ENCODE measurements around the gene ABCA10. TPM values are rescaled to one million over a fixed set of nuclear protein-coding genes. Genes with fewer than 3 reads are reported as not detected.
"Not testable (repeated sequence)": the region's sequence is repeated elsewhere in the genome, so short reads cannot be mapped to it uniquely, and the experiment has no call there.

Gene ABCA10
- polyA plus RNA-seq, 10 donors, result 2.7 to 32.8 (median 9.6) TPM

DNA sequence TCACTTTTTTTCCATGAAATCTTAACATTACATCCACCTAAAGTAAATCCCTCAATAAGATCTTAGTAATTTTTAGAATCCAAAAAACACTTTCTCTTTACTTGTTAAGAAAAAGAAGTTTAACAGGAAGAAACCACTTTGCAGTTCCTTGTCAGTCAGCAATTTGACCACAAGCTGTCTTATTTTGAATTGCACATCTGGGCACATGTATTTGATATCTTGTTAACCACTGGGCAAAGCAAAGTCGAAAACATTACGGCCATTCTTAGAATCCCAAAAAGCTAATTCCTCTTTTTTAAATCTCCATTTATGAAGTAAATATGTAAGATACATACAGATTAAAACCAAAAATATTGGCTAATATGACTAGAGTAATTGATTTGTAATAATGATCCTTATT, 1.1 kb downstream of the ABCA10 start:
- DNase-seq, result peak in 1 of 3 donors; percentile 53

DNA sequence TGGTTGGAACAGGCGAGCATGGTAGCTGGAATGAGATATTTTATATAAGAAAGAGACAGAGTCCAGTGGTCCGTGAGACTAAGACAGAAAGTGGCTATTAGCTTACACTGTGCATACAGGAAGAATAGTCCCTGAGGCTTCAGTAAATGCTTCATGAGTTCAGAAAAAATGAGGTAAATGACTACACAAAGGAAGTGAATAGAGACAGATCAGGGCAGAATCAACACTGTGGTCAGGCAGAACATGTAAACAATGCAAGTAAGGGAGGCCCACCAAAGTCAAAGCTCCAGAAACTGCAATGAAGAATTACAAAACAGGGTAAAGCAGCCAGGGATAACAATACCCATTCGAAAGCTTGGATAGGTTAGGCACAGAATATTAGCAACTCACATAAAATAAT, 4.8 kb downstream of the ABCA10 start:
- DNase-seq, result no peak

DNA sequence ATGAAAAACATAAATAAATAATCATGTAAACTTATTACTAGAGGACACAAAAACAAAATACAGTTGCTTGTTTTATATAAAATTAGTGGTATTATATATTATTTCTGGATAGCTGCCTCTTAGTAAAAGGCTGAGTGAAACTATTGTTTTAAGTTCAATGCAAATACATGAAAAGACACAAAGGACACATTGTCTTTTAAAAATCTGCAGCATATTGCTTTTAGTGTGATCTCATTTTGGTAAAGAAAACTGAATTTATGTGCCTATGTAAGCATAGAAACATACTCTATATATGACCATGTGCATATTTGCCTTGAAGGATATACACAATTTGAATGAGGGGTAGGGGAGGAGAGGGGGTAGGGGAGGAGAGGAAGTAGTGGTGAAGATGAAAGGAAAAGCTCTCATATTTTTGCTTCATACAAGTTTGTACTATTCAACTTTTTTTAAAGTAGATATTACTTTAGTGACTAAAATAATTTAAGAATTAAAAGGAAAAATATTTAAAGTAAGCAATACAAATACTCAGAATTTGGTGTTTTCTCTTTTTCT, 5.8 kb downstream of the ABCA10 start:
- DNase-seq, result no peak

DNA sequence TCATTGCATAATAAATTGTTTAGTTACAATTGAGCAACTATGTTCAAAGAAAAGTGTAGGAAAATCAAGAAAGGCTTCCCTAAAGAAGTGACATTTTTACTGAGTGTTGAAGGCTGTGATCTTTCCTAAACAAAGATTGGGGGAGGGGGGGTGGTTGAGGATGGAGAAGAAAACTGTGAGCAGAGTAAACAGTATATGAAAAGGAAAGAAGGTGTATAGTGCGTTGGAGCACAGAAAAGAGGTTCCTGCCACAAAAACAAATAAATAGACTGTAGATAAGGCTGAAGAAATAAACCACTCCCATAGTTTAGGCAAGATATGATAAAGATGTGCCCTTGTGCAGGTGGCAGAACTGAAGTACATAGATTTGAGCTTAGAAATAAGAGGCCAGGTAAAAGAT, 8.5 kb downstream of the ABCA10 start:
- no peak for DNase-seq

DNA sequence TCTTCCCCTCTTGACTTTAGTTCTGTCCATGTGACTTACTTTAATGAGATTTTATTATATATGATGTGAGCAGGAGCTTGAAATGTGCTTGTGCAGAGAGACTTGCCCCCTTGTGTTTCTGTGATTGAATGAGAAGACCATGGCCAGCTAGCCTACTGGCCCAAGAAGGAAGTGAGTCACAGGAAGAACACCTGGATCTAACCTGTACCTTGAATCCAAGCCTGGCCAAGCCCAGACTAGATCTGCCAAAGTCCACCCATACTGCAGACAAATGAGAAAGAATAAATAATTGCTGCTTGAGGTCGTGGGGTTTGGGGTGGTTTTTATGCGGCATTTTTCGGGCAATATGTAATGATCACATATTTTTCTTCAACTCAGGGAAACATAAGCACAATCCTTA, 9.6 kb downstream of the ABCA10 start:
- no peak for DNase-seq

DNA sequence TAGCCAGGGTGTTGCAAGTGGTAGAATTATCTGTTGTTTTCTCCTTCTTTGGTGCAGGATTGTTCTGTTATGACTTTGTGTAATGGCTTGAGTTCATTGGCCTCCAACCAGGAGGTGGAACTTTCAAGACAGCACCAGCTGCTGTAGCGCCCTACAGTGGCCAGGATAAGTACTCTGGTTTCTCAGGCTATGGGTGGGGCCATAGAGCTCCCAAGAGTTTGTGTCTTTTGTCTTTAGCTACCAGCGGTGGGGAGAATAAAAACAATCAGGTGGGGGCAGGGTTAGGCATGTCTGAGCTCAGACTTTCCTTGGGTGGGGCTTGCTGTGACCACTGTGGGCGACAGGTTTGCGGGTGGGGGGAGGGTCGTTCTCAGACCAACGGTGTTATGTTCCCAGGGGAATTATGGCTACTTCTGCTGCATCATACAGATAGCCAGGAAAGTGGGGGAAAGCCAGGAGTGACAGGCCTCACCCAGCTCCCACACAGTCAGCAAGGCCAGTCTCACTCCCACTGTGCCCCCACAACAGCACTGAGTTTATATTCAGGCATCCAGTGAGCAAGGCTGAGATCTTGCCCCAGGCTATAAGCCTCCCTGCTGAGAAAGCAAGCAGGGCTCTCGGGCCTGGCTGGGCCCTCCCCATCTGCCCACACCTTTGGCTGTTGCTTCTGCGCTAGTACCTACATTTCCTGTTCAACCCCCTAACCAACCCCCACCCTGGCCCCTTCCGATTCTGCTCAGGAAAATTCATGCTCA, 15.4 kb downstream of the ABCA10 start:
- no peak for DNase-seq

DNA sequence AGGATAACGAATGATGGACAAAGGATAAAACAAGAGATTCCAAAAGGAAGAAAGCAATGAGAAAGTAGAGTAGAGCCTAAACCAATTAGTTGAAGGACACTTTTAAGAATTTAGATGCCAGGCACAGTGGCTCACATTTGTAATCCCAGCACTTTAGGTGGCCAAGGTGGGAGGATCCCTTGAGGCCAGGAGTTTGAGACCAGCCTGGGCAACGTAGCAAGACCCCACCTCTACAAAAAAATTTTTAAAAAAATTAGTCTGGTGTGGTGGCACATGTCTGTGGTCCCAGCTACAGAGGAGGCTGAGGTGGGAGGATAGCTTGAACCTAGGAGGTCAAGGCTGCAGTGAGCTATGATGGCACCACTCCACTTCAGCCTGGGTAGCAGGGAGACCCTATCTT, 20.0 kb downstream of the ABCA10 start:
- no peak for DNase-seq

DNA sequence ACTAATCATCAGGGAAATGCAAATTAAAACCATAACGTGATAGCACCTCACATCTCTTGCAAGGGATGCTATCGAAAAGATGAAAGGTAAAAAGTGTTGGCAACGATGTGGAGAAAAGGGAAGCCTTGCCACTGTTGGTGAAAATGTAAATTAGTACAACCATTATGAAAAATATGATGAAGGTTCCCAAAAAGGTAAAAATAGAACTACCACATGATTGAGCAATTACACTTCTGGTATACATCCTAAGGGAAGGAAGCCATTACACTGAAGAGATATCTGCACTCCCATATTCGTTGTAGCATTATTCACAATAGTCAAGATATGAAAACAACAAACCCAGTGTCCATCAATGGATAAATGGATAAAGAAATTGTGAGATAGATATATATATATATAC, 21.5 kb downstream of the ABCA10 start:
- DNase-seq, result no peak

DNA sequence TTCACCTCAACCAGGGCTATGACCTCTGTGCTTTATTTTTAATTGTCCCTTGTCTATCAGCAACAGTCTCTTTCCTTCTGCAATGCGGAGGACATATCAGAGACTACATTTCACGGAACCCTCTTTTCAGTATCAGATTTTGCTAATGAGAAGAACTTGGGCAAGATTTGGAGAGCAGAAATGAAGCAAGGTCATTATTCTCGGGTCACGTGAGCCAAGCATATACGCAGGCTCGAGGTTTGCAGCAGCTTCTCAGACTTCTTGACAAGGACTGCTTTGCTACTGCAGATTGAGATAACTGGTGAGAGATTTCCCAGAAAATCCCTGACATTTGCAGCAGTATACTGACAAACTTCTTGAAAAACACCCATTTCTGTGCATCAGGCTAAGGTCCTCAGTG, 30.4 kb downstream of the ABCA10 start:
- no peak for DNase-seq

DNA sequence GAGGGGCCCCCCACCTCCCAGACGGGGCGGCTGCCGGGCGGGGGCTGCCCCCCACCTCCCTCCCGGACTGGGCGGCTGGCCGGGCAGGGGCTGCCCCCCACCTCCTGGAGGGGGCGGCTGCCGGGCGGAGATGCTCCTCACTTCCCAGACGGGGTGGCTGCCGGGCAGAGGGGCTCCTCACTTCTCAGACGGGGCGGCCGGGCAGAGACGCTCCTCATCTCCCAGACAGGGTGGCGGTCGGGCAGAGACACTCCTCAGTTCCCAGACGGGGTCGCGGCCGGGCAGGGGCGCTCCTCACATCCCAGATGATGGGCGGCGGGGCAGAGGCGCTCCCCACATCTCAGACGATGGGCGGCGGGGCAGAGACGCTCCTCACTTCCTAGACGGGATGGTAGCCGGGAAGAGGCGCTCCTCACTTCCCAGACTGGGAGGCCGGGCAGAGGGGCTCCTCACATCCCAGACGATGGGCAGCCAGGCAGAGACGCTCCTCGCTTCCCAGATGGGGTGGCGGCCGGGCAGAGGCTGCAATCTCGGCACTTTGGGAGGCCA, 32.4 kb downstream of the ABCA10 start:
- not testable (repeated sequence) for DNase-seq

DNA sequence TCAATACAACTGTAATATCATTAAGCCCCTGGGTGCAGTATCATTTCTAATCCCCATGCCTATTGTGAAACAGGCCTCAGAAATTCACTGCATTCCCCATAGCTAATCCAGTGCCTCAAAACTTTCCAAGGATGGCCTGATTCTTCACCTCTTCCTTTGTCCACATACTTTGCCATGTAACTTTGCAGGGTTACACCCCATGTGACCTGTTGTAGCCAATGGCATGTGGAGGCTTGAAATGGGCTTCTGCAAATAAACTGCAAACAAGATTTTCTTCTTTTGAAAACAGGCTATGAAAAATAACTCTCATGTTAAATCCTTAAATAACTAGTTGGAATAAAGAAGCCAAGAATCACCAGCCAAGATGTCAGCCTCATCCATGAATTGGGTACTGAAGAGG, 35.9 kb downstream of the ABCA10 start:
- no peak for DNase-seq

DNA sequence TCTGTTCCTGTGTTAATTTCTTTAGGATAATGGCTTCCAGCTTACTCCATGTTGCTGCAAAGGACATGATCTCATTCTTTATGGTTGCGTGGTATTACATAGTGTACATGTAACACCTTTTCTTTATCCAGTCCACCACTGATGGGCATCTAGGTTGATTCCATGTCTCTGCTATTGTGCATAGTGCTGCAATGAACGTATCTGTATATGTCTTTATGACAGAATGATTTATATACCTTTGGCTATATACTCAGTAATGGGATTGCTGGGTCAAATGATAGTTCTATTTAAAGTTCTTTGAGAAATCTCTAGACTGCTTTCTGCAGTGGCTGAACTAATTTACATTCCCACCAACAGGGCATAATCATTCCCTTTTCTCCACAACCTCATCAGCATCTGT, 39.8 kb downstream of the ABCA10 start:
- DNase-seq, result no peak

DNA sequence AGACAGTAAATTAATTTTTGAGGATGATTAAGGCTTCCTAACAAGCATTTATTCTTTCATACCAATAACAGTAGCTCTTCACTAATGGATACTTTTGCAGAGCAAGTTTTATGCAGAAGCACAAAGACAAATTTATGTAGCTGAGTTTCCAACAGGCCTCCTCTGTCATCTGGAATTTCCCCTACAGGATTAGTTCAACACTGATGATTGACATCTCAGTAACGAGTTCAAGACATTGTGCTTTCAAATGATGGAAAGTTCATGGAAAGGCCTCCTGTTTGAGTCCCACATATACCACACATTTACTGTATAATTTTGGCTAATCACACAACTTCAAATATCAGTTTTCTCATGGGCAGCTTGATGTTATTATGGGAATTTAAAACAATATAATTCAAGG, 40.6 kb downstream of the ABCA10 start:
- DNase-seq, result no peak

DNA sequence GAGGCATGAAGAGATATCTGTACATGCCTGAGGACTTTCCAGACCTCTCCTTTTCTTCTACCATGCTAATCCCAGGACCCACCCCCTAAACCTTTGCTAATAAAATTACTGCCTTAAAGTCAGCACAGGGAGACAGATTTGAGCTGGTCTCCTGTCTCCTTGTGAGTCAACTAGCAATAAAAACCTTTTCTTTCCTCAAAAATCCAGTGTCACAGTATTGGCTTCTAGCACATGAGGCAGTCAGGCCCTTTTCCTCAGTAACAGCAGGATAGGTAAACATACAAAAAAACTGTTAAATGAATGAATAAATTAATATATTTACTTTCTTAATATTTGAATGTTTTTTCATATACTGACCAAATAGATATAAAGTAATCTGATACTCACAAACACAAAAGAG, 41.3 kb downstream of the ABCA10 start:
- DNase-seq, result no peak

DNA sequence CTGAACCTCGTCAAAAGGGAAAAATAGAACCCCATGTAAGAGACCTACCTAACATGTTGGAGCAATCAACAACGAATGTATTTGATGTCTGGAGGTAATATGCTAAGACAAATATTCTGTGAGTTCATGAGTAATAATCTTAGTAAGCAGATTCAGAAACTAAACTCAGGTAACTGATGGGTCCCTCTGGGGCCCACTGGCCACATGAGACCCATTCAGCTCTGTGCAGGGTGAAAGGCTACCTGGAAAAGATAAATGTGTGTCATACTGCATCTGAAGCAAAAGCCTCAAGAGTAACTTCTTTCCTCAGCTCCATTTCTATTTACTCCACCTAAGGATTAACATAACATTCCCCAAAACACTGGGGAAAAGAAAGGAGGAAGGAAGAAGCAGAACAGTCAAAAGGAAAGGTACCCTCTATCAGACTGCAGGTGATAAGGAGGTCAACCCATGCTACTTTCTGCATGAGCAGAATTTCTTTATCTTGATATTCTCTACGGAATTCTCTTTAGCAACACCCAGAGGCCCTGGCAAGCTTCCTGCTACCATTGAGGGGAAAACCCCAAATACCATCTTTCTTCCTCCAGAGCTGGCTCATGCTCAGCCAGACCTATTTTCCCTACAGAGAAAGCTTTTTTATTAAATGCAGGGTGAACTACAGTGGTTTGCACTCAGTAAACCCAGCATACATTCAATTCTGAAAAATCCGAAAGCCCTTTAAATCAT, 49.2 kb downstream of the ABCA10 start:
- DNase-seq, result no peak

DNA sequence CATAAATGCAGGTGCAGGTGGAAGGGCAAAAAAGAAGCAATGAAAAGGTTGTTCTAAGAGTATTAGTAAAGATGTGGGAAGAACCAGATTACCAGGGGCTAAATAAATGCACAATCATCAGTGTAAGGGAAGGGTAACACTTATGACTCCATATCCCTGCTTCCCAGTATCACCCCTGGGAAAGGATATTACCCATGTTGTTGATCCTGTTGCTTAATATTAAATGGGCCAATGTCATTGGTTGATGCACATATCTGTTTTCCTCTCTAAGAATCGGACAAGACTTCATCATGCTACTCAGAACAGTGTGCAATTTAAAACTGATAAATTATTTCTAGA, 52.2 kb downstream of the ABCA10 start:
- DNase-seq, result no peak

DNA sequence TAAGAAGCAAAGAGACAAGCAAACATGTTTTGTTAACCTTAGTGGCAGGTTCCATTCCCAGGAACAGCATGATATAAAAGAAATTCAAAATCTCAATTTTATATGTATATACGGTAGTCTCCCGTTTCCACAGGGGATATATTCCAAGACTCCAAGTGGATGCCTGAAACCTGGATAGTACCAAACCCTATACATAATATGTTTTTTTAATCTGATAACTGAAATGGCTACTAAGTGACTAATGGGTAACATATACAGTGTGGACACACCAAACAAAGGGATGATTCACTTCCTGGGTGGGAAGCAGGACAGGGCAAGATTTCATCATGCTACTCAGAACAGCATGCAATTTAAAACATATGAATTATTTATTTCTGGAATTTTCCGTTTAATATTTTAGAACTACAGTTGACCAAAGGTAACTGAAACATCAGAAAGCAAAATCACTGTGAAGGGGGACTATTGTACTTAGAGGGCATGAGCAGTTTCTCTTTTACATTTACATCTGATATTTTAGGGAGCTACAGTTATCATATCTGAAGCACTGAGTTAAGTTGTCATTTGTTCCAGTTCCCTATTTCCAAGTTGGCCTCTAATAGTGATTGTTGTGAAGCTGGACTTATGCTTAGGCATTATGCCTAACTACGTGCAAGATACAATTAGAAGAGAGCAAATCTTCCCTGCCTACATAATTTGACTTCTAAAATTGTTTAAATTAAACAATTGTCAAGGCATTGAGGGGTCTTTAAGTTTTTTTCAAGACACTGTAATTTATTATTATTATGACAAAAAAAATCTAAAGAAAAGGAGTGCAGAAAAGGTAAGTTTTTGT, 52.8 kb downstream of the ABCA10 start:
- peak in 2 of 3 donors; percentile 8 to 25 for DNase-seq

DNA sequence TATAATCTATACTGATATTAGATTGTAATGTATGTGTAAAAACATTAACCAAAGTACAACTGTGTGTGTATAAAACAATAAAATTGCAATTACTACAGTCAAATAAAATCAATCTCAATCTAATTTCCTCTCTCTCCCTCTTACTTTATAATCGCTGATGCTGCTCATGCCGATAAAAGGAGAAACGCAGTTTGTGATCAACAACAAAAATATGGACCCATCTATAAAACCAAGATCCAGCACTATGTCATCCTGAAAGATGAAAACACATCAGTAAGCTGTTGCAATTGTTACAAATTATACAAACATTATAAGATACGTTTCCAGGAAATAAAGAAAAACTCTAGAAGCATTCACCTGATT, 53.4 kb downstream of the ABCA10 start:
- no peak for DNase-seq

DNA sequence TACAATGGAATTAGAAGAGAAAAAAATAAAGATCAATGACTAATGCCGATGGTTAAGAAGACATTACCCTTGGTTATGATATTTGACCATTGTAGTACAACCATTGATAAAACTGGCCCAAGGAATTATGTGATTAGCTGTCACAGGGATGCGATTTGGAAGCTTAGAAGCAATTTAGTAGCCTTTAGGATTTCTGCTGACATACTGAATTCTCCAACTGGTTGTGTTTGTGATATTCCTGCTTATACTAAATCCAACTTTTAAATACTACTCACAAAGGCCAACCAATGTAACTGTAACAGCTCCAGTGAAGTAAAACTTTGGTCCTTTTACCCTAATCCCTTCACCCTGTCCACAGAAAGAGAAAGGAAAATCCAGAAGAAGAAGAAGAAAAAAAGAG, 55.5 kb downstream of the ABCA10 start:
- DNase-seq, result no peak

DNA sequence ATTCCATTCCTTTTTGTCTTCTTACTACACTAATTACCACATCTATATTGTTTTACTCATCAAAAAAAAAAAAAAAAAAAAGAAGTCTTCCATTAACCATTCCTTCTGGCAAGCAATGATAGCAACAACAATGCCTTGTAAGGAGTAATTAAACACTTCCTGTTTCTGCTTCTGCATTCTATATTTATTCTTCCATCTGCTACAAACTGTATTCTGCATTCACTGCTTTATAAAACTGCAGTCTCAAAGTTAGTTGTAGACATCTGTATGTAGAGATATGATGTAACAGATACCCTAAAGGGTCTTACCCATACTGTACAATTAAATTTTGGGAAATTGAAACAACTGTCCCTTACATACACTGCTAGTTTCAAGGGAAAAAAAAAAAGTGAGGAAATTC, 58.2 kb downstream of the ABCA10 start:
- DNase-seq, result peak in 1 of 3 donors; percentile 14

DNA sequence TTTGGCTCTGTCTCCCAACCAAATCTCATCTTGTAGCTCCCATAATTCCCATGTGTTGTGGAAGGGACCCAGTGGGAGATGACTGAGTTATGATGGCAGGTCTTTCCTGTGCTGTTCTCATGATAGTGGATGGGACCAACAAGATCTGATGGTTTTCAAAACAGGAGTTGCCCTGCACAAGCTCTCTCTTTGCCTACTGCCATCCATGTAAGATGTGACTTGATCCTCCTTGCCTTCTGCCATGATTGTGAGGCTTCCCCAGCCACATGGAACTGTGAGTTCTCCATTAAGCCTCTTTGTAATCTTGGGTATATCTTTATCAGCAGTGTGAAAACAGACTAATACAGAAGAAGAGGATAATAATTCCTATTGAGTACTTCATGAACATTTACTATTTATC, 60.0 kb downstream of the ABCA10 start:
- DNase-seq, result not testable (repeated sequence)

DNA sequence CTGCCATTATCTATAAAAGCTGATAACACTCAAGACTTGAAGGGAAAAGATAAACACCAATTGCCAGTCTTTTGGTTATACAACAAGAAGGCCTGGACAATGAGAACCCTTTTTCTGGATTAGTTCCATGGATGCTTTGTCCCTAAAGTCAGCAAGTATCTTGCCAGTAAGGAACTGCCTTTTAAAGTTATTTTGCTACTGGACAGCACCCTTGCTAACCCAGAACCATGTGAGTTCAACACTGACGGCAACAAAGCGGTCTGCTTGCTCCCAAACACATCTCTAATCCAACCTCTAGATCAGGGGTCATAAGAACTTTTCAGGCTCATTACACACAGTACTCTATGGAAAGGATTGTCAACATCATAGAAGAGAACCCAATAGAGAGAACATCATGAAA, 61.7 kb downstream of the ABCA10 start:
- DNase-seq, result peak in 1 of 3 donors; percentile 14

Data from muscle of back (tissue), 11 donors.